ENCODE data around the gene SLC6A19. TPM values are rescaled to one million over a fixed set of nuclear protein-coding genes. Genes with fewer than 3 reads are reported as not detected.
"Not testable (repeated sequence)": the region's sequence is repeated elsewhere in the genome, so short reads cannot be mapped to it uniquely, and the experiment has no call there.

SLC6A19 gene
- polyA plus RNA-seq, 1 donor from 2014 or later: not detected

- Mint-ChIP-seq H3K27ac (peak overlapping the region in 1 of 3 donors; percentile 53), H3K4me3 (no peak overlapping the region), H3K9me3 (no peaks in the 10 kb centered on the region), H3K4me1 (peaks cover 0 to 2% (median 1%) of the 10 kb centered on the region in 3 donors), H3K36me3 (peaks cover 2% of the 10 kb centered on the region), H3K27me3 (no peaks in the 10 kb centered on the region)
Observed at GRCh38 chr5:1266791-1267190, 65.4 kb downstream of the SLC6A19 start.

GRCh38 chr5:1267464-1267863 lies 66.1 kb downstream of the SLC6A19 start:
- not testable (repeated sequence) for H3K27me3 Mint-ChIP-seq, H3K4me1 Mint-ChIP-seq, H3K9me3 Mint-ChIP-seq, H3K27ac Mint-ChIP-seq, H3K4me3 Mint-ChIP-seq, H3K36me3 Mint-ChIP-seq

- Mint-ChIP-seq H3K4me1 (peaks cover 0 to 2% (median 1%) of the 10 kb centered on the region in 3 donors), H3K9me3 (no peaks in the 10 kb centered on the region), H3K4me3 (no peak overlapping the region), H3K27ac (no peak overlapping the region), H3K36me3 (no peaks in the 10 kb centered on the region), H3K27me3 (no peaks in the 10 kb centered on the region)
Observed at GRCh38 chr5:1268056-1268455, 66.7 kb downstream of the SLC6A19 start.

GRCh38 chr5:1268666-1269065 lies 67.3 kb downstream of the SLC6A19 start:
- H3K27me3 Mint-ChIP-seq: no peaks in the 10 kb centered on the region
- no peaks in the 10 kb centered on the region for H3K36me3 Mint-ChIP-seq
- no peak overlapping the region for H3K4me3 Mint-ChIP-seq
- peaks cover 0 to 2% (median 1%) of the 10 kb centered on the region in 3 donors for H3K4me1 Mint-ChIP-seq
- H3K9me3 Mint-ChIP-seq: no peaks in the 10 kb centered on the region
- H3K27ac Mint-ChIP-seq: peak overlapping the region in 1 of 3 donors; percentile 74

GRCh38 chr5:1270426-1270825 lies 69.0 kb downstream of the SLC6A19 start:
- Mint-ChIP-seq H3K36me3 (no peaks in the 10 kb centered on the region), H3K27ac (no peak overlapping the region), H3K4me1 (peaks cover 0 to 2% (median 1%) of the 10 kb centered on the region in 3 donors), H3K4me3 (no peak overlapping the region), H3K9me3 (no peaks in the 10 kb centered on the region), H3K27me3 (no peaks in the 10 kb centered on the region)

- Mint-ChIP-seq H3K27ac (peak overlapping the region in 1 of 3 donors; percentile 73), H3K9me3 (no peaks in the 10 kb centered on the region), H3K4me3 (peak overlapping the region in 1 of 4 donors; percentile 22), H3K27me3 (no peaks in the 10 kb centered on the region), H3K4me1 (peaks cover 0 to 2% (median 1%) of the 10 kb centered on the region in 3 donors), H3K36me3 (no peaks in the 10 kb centered on the region)
Observed at GRCh38 chr5:1270933-1271914, 69.8 kb downstream of the SLC6A19 start.

- Mint-ChIP-seq H3K27me3 (no peaks in the 10 kb centered on the region), H3K27ac (no peak overlapping the region), H3K9me3 (no peaks in the 10 kb centered on the region), H3K4me1 (peaks cover 0 to 2% (median 1%) of the 10 kb centered on the region in 3 donors), H3K36me3 (no peaks in the 10 kb centered on the region), H3K4me3 (no peak overlapping the region)
Observed at GRCh38 chr5:1272201-1272600, 70.8 kb downstream of the SLC6A19 start.

- H3K9me3 Mint-ChIP-seq: peaks cover 0 to 2% (median 0%) of the 10 kb centered on the region in 3 donors
- H3K4me1 Mint-ChIP-seq: no peaks in the 10 kb centered on the region
- no peaks in the 10 kb centered on the region for H3K36me3 Mint-ChIP-seq
- H3K4me3 Mint-ChIP-seq: no peak overlapping the region
- H3K27me3 Mint-ChIP-seq: no peaks in the 10 kb centered on the region
- H3K27ac Mint-ChIP-seq: no peak overlapping the region
Observed at GRCh38 chr5:1273745-1274144, 72.3 kb downstream of the SLC6A19 start.

- Mint-ChIP-seq H3K27ac (no peak overlapping the region), H3K4me3 (no peak overlapping the region), H3K27me3 (no peaks in the 10 kb centered on the region), H3K9me3 (peaks cover 0 to 2% (median 0%) of the 10 kb centered on the region in 3 donors), H3K36me3 (no peaks in the 10 kb centered on the region), H3K4me1 (no peaks in the 10 kb centered on the region)
Observed at GRCh38 chr5:1274471-1274870, 73.1 kb downstream of the SLC6A19 start.

Other genes with a start within 250 kb of the SLC6A19 start
- not detected for gene NKD2, start 192.8 kb upstream of the SLC6A19 start, polyA plus RNA-seq
- gene SLC12A7, start 89.5 kb upstream of the SLC6A19 start, polyA plus RNA-seq: 10.9 TPM
- not detected for gene SLC6A18, start 23.8 kb downstream of the SLC6A19 start, polyA plus RNA-seq
- gene TERT, start 93.5 kb downstream of the SLC6A19 start, polyA plus RNA-seq: not detected
- gene CLPTM1L, start 143.5 kb downstream of the SLC6A19 start, polyA plus RNA-seq: 25.7 TPM
- gene SLC6A3, start 243.8 kb downstream of the SLC6A19 start, polyA plus RNA-seq: not detected